Left forelimb (tissue), 1 donor: Measurements from ENCODE around the gene MEF2A.
"Not testable (repeated sequence)": the region's sequence is repeated elsewhere in the genome, so short reads cannot be mapped to it uniquely, and the experiment has no call there.

ENCODE experiments used
- DNase-seq: peaks from one replicate; pipeline ENCODE4 v3.0.0-alpha.2; 2018; ENCODE audit warnings: low spot score

Gene MEF2A

DNA sequence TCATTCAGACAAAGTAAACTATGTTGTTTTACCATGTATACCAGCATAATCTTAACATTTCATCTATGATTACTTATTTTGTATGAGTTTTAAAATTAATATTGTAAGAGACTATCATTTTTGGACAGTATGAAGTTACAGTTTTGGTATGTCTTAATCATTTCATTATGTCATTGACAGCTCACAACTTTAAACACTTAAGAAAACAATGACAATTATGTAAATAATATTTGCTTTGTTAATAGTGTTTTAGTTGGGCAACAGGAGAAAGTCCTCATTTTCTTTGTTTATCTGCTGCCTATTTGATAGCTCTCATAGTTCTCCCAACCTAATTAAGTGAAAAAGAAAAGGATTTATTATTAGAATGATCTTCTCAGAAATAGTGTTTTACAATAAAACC is 80.2 kb downstream of the MEF2A start:
- DNase-seq = no peak

DNA sequence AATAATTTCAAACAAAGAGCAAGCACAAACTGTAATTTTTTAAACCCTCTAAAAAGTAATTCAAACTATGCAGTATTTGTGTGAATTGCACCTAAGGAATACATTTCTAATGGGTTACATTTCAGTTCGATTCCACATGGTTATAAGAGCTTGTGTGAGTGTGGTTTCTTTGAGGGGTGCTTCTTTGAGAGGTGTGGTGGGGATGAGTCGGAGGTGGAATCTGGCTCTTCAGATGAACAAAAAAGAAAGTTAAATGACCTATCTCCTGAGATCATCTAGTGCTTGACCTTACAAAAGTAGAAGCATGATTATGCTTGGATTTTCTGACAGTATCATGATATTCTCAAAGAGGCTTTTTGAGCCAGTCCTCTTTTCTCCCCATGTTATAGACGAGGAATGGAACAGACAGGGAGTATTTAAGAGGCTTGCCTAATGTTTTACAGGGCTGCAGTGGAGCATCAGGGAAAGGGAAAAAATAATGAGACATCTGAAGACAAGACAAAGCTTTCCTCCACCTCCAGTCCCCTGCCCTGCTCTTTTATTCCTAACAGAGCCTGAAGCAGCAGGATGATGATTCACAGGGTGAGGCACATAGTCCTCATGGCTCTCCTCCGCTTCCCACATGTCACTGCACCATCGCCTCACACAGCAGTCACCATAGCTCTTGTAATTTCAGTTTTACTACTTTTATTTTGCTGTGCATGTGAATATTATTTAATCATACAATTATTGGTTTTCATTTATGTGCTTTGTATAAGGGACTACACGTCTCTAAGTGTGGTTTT is 85.4 kb downstream of the MEF2A start:
- DNase-seq = no peak

DNA sequence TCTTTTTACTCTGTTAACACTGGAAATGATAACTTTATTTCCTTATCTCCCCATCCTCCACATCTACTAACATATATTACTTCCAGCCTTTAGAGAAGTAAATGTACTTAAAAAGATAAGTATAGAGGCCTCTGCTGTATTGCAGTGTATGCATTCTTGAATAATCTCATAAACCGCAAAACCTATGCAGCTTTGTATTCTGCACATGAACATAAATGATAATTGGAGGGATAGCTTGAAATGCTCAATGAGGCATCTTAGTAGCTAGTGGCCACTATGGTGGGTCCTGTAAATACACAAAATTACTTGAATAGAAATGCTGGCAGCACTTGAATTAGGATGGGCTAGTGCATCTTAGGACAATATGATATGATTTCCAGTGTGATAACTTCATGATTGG is 90.4 kb downstream of the MEF2A start:
- no peak for DNase-seq

DNA sequence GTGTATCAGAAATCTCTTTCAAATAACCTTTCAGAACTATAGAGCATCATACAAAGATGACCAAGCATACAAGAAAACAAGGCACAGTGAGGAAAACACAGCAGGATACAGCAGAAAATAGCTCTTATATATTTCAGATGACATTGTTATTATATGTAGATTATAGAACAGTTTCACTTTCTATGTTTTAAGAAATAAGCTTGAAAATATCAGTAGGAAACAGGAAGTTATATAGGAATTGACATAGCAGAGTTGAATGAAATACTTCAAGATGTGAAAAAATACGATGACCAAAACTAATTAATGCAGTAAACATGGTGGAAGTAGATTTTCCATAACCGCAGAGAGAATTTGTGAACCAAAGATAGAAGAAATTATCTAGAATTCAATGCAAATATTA is 92.2 kb downstream of the MEF2A start:
- DNase-seq = no peak

DNA sequence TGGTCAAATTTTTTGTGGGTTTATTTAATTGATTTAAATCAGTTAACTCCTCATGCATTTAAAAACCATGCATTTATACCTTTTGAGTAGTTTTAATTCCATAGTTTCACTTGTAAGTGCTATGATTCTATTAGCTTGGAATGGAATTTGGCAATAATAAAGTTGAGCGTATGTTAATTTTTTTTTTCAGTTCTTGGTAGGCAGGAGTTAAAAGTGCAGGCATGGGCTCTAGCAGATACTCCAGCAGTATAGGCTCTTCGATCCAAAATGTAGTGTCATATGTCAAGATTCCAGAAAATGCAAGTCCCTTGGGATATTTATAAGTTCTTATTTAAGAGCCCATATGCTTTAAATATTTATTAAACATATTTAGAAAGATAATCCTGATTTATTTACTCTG is 97.1 kb downstream of the MEF2A start:
- DNase-seq = no peak

DNA sequence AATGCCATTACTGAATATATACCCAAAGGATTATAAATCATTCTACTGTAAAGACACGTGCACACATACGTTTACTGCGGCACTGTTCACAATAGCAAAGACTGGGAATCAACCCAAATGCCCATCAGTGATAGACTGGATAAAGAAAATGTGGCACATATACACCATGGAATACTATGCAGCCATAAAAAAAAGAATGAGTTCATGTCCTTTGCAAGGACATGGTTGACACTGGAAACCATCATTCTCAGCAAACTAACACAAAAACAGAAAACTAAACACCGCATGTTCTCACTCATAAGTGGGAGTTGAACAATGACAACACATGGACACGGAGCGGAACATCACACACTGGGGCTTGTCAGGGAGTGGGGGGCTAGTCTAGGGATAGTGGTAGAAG is 100.3 kb downstream of the MEF2A start:
- DNase-seq = not testable (repeated sequence)

DNA sequence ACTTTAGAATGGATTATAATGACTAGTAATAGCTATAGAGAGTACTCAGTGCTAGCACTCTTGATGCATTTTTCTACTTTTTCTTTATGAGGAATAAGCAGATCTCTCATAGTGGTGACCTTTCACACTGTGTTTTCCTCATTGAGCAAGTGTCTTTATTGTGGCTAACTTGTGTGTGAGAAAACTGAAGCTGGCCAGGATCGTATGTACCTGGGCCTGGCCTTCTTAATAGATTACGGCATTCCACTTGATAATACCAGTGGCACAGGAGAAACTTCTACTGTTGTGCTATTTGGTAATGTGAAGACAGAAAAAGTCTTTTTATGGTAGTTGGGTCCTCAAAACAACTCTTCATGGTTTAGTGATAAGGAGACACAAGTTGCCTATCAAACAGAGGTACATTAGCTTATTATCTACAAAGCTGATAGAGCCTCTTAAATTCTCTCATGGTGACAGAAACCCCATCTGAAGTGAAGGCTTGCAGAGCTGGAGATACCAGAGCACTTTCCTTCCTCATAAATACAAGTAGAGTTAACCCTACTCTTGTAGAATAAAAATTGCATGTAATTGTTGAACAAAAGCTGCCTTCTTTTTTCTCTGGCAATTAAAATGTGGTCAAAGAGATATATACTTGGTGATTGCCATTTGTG is 102.9 kb downstream of the MEF2A start:
- no peak for DNase-seq

DNA sequence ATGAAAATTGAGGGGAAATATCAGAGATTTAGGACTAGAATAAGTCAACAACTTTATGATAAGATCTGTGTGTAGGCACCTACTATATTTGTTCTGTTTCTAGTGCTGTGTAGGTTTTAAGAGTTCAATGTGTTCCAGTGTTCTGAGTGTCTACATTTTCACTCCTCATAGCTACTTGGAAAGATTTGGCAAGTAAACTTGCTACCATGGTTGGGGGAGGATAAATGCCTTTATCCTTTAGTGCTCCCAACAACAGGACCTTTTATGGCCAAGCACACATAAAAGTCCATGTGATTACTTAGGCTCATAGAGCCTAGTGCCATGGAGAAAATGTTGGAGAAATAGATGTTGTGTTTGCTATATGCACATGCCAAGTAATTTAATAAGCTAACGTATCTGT is 103.5 kb downstream of the MEF2A start:
- no peak for DNase-seq

DNA sequence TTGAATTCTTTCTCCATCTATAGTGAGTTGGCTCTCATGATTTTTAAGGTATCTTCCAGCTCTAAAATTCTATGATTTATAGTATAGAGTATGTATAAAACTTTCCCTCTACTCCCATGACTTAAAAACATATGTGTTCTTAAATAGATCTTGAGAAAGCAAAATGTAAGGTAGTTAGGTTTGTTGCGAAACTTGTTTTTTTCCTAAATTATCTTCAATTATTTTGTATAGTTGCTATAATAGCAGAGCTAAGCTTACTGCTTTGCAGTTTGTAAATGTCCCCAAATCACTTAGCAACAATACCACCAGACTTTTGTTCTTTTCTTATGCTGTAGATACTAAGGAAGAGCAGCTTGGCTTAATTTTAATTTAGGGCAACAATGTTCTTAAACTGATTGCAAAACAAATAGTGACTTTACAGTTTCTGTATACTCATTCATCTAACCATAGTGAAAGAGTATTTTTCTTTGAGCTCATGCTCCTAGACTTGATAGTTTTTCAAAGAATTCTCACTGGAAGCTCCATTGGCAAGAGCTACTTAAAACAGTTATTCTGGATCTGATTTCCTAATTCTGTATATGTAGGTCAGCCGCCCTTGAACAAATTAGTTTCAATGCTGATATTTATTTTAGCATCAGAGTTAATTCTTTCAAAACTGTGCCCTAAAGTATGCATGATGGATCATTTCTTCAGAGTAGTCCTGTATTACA is 106.3 kb downstream of the MEF2A start:
- DNase-seq = no peak

DNA sequence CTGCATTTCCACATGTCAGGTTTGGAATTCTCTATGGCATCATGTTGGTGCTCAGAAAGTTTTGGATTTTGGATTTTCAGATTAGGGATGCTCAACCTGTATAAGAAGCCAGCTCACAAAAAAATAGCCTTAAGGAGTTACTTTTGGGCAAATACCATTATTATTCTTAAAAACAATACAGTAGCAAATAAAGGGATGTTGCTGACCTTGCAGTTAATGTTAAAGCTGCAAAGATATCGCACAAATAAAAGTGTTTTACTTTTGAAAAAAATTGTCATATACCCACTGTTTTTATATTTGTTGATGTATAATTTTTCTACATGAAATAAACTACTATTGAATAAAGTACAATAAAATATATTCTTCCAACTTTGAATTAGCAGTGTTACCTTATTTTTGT is 107.3 kb downstream of the MEF2A start:
- no peak for DNase-seq

DNA sequence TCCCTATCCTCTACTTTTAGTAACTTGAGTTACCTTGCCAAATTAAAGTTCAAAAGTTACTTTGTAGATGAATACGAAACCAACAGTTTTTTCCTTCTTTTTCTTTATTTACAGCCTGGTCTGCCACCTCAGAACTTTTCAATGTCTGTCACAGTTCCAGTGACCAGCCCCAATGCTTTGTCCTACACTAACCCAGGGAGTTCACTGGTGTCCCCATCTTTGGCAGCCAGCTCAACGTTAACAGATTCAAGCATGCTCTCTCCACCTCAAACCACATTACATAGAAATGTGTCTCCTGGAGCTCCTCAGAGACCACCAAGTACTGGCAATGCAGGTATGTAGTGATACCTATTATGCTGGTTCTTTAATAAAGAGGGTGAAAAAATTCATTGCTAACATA is 108.5 kb downstream of the MEF2A start:
- DNase-seq = no peak

DNA sequence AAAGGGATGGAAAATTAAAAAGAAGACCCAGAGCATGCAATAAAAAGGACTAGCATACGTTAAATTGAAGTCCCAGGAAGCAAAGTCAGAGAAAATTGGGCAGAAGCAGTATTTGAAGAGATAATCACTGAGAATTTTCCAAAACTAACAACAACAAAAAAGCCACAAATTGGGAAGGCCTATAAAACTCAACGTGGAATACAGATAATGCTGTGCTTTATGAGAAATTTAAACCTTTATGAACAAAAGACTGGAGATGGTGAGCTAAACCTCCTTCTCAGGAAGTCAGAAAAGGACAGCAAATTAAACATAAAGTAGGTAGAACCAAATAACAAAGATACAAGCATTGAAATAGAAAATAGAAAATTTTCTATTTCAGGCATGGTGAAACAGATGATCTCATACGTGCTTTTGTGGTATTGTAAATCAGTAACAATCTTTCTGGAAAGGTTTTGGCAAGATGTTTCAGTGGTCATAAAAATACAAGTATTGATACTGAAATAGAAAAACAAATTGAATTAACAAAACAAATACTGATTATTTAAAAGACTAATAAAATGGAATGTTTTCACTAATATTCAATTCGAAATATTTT is 111.9 kb downstream of the MEF2A start:
- DNase-seq = no peak

DNA sequence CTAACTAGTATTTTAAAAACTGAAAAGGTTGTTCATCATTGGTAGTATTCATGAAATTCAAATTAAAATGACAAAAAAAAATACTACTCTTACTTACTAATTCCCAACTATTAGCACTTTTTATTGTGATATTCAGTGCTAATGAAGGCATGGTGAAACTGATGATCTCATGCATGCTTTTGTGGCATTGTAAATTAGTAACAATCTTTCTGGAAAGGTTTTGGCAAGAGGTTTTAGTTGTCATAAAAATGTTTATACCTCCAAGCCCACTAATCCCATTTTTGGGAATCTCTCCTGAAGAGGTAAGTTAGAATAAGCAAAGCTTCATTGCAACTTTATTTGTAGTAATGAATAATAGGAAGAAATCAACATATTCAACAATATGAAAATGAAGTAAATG is 114.5 kb downstream of the MEF2A start:
- no peak for DNase-seq

DNA sequence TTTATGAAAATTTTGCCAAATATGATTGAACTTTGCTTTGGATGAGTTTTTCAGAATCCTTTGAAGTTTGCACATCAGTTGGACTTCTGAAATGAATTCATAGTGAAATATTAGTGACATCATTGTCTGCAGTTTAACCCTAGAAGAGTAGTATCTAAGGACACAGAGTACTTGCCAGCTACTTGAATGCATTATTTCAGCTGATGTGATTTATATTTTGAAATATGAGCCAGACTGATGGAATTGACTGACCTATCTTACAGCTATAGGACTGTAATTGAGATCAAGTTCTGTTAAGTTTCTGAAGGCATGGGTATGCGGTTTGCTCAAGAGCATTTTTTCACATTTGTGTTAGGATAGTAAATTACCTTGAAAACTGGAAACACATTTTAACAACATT is 116.2 kb downstream of the MEF2A start:
- DNase-seq = no peak

DNA sequence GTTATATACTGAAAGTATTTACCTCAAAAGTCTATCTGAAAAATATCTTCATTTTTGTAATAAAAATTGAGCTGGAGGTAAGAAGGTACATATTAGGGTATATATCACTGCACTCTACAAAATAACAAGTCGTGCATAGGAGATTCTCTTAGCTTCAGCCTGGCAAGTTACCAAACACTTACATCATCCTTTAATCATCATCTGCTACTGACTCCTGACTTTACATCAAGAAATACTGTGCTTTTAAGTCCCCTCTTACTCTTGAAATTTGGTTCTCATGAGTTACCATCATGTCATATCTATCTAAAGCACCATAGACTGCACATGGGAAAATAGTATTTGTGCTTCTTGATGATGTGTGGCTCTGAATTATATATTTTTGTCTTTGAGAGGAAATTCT is 116.7 kb downstream of the MEF2A start:
- no peak for DNase-seq

DNA sequence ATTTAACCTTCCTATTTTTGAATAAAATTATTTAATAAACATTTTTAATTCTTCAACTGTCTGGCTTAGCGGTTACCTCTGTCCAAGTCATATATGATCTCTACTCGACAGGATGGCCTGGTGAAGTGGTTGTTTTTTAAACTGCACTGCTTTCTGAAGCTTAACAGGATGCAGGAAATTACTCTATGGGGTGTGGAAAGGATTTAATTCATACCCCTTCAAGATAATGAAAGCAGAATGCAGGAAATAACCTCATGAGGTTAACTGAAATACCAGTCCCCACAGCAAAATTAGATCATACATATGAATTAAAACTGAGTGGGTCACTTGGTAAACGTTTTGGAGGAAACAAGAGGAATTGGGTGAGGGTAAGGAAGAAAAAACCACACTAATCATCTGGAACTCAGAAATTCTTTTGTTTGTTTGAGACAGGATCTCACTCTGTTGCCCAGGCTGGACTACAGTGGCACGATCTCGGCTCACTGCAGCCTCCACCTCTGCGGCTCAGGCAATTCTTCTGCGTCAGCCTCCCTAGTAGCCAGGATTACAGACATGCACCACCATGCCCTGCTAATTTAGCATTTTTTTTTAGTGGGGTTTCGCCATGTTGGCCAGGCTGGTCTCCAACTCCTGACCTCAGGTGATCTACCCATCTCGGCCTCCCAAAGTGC is 117.4 kb downstream of the MEF2A start:
- DNase-seq = no peak

DNA sequence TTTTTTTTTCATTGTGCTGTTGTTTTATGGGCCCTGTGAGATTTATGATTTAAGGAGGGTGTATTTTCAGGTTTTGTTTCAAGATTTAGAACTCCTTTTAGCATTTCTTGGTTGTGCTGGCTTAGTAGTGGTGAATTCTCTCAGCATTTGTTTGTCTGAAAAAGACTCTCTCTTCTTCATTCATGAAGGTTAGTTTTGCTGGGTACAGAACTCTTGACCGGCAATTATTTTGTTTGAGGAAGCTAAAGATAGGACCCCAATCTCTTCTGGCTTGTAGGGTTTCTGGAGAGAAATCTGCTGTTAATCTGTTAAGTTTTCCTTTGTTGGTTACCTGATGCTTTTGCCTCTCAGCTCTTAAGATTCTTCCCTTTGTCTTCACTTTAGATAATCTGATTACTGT is 120.5 kb downstream of the MEF2A start:
- DNase-seq = no peak

DNA sequence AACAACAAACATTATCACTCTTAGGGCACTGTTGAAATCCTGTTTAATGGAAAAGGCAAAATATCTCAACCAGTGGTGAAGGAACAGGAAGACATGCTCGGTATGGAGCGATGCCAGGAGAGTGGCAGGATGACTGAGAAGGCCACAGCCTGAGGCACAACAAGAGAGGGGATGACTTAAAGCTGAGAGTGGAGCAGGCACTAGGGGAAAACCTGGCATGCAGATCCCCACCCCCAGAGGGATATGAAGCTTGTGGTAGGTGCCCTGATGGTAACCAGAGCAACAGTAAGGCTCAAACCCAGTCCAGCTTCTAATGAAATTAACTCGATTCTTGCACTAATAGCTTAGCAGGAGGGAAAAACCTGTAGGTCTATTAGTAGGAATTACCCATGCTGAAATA is 127.0 kb downstream of the MEF2A start:
- no peak for DNase-seq

DNA sequence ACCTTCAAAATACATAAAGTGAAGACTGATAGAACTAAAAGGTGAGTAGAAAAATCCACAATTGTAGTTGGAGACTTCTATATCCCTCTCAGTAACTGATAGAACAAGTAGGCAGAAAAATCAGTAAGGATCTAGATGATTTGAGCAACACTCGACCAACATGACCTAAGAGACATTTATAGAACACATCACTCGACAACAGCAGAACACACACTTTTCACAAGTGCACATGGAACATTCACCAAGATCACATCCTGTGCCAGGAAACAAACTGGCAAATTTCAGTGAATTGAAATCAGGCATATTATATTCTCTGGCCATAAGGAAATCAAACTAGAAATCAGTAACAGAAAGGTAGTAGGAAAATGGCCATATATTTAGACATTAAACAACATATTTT is 130.3 kb downstream of the MEF2A start:
- DNase-seq = no peak

DNA sequence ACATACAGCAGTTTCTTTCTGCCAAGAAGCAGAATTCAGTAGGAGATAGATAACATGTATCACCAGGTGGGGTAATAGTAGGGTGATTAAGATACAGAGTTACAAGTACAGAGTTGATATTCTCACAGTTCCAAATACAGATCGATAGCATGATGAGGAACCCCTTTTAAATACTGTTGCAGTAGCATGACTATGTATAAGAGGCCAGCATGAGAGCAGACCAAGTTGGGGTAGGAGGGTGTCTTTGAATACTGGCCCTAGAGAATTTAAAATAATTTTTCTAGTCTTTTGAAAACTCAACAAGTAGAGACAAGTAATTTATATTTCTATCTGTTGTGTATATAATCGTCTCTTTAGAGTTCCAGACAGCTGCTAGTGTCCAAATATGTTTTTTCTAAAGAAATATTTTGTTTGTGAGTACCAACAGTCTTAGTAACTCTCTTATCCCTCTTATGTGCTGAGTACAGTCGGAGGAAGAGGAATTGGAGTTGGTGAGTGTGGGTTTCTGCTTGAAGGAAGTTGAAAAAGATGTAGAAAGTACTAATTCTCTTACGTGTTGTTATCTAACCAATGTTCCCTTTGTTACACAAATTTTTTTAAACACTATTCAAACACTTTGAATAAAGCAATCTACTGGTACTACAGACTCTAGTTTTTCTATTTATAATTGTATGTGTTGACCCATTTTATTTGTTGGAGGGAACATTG is 137.3 kb downstream of the MEF2A start:
- DNase-seq = no peak

DNA sequence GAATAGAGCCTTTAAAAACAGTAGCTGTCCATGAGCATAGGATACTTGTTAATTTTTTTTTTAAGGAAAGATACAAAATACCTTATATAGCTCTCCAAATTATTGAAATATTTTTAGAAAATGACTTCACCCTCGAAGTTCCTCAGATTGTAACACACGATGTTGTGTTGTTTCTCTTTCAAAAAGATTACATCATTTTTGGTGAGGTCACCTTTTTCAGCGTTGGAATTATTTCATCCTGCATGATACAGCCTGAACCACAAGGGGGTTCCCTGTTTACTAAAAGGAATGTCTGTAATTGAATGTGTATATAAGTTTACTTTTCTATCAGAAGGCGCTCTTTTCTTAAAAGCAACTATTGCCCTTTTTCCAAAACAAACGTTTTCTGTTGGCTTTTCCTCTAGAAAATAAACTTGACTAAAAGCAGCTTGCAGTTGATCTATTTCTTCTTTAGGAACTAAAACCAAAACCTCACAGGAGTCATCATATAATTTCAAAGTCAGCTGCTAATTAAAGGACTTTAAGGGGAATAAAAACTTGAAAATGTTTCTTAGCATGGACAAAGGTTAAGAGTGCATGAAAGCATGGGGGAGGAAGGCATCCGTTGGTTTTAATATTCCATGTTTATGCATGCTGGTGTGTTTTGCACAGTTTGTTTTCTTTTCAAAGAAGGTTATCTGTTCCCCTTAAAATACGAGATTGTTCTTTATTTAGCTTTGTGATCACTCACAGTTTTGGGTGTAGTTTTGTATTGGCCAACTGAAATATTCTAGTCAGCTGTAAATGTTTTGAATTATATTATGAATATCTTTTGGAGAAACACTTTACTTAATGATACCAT is 138.0 kb downstream of the MEF2A start:
- DNase-seq = no peak
